Left hindlimb (tissue), 1 donor: ENCODE results near the gene CACNA2D4.

Experiments
- DNase-seq: peaks from one replicate; pipeline ENCODE4 v3.0.0-alpha.2; 2018

Gene CACNA2D4

GRCh38 chr12:1811948-1812291 is 106.5 kb downstream of the CACNA2D4 start:
- DNase-seq, result no peak

- no peak for DNase-seq
Observed at GRCh38 chr12:1811281-1811947, 107.0 kb downstream of the CACNA2D4 start.

- DNase-seq, result no peak
Observed at GRCh38 chr12:1810931-1811280, 107.5 kb downstream of the CACNA2D4 start.

GRCh38 chr12:1810201-1810930 is 108.1 kb downstream of the CACNA2D4 start:
- no peak for DNase-seq

- DNase-seq, result no peak
Observed at GRCh38 chr12:1809591-1810190, 108.8 kb downstream of the CACNA2D4 start.

GRCh38 chr12:1808798-1809480 is 109.5 kb downstream of the CACNA2D4 start:
- DNase-seq, result no peak

- DNase-seq, result peak; percentile 17
Observed at GRCh38 chr12:1808036-1808797, 110.2 kb downstream of the CACNA2D4 start.

GRCh38 chr12:1807087-1807860 is 111.2 kb downstream of the CACNA2D4 start:
- DNase-seq, result peak; percentile 22

- no peak for DNase-seq
Observed at GRCh38 chr12:1806301-1807086, 112.0 kb downstream of the CACNA2D4 start.

GRCh38 chr12:1805441-1806081 is 112.9 kb downstream of the CACNA2D4 start:
- DNase-seq, result no peak

GRCh38 chr12:1804545-1805332 is 113.7 kb downstream of the CACNA2D4 start:
- peak; percentile 92 for DNase-seq

GRCh38 chr12:1803736-1804135 is 114.7 kb downstream of the CACNA2D4 start:
- DNase-seq, result no peak

GRCh38 chr12:1801303-1801975 is 117.0 kb downstream of the CACNA2D4 start:
- no peak for DNase-seq

- no peak for DNase-seq
Observed at GRCh38 chr12:1800401-1801302, 117.8 kb downstream of the CACNA2D4 start.

GRCh38 chr12:1799882-1800400 is 118.5 kb downstream of the CACNA2D4 start:
- no peak for DNase-seq

- DNase-seq, result no peak
Observed at GRCh38 chr12:1799051-1799881, 119.2 kb downstream of the CACNA2D4 start.

GRCh38 chr12:1798641-1799020 is 119.8 kb downstream of the CACNA2D4 start:
- DNase-seq, result no peak
